H1 (cell line): ENCODE measurements around the gene CCDC183. TPM values are rescaled to one million over a fixed set of nuclear protein-coding genes. Genes with fewer than 3 reads are reported as not detected.

Source experiments
- CTCF ChIA-PET: fragments of 300-600 bp; sonication (Branson Sonifier 250); formaldehyde crosslinking; loops from one replicate; lab custom pipeline; 2021; ENCODE audit not compliant: partially characterized antibody; lab: Charles Lee
- POLR2A ChIA-PET: fragments of 300-600 bp; sonication (Branson Sonifier 250); formaldehyde crosslinking; loops from one replicate; lab custom pipeline; 2021; ENCODE audit warnings: inconsistent platforms; ENCODE audit not compliant: partially characterized antibody; lab: Charles Lee
- DNase-seq, 2 experiments: peaks; one replicate each; pipeline versions ENCODE4 v3.0.0 to v3.0.0-alpha.2; 2010 to 2022; ENCODE audit warnings: low spot score in 2 of 2, low read depth in 1 of 2, mixed read lengths in 1 of 2
- FAIRE-seq: peaks from 2 replicates; lab custom pipeline; 2011; peaks lifted over from hg19 to GRCh38; lab: Jason Lieb, UNC
- H2AFZ ChIP-seq: 2 replicates; pipeline ENCODE4 v1.8.1; 2012; ENCODE audit warnings: low read length, inconsistent platforms
- H2AK5ac ChIP-seq: 2 replicates; pipeline ENCODE4 v1.6.1; 2013; ENCODE audit warnings: low read depth, low read length
- H2BK120ac ChIP-seq: replicated peaks from 2 replicates; pipeline ENCODE3; 2013; ENCODE audit warnings: low read depth, low read length, inconsistent platforms
- H2BK12ac ChIP-seq: 2 replicates; pipeline ENCODE4 v1.6.1; 2013; ENCODE audit warnings: low read depth, low read length
- H2BK15ac ChIP-seq: 2 replicates; pipeline ENCODE4 v1.6.1; 2013; ENCODE audit warnings: low read length
- H2BK20ac ChIP-seq: 2 replicates; pipeline ENCODE4 v1.6.1; 2013; ENCODE audit warnings: low read length
- H2BK5ac ChIP-seq: 2 replicates; pipeline ENCODE4 v1.6.1; 2013; ENCODE audit warnings: low read depth, low read length
- H3K14ac ChIP-seq: 2 replicates; pipeline ENCODE4 v1.6.1; 2013; ENCODE audit warnings: inconsistent platforms; ENCODE audit not compliant: insufficient read length
- H3K18ac ChIP-seq: 2 replicates; pipeline ENCODE4 v1.6.1; 2013; ENCODE audit warnings: low read length; ENCODE audit errors: extremely low read depth
- H3K23ac ChIP-seq: 2 replicates; pipeline ENCODE4 v1.6.1; 2013; ENCODE audit warnings: inconsistent platforms; ENCODE audit not compliant: insufficient read length
- H3K23me2 ChIP-seq: 2 replicates; pipeline ENCODE4 v1.6.1; 2013; ENCODE audit warnings: low read depth, low read length
- H3K27ac ChIP-seq: 2 replicates; pipeline ENCODE4 v1.6.1; 2011; ENCODE audit warnings: low read depth, low read length, inconsistent platforms
- H3K27me3 ChIP-seq, 4 experiments: replicated peaks in 1 of 4; 1 replicate in 1 of 4; 2 replicates in 3 of 4; pipeline versions ENCODE4 v1.6.1 to v1.8.1; 2011 to 2013; ENCODE audit warnings: low read length in 3 of 4, mild to moderate bottlenecking in 3 of 4, inconsistent platforms in 2 of 4, mixed read lengths in 2 of 4, moderate library complexity in 1 of 4; ENCODE audit not compliant: control insufficient read depth in 3 of 4, insufficient read depth in 3 of 4; ENCODE audit errors: extremely low read depth in 1 of 4
- H3K36me3 ChIP-seq, 4 experiments: 2 replicates each; pipeline versions ENCODE4 v1.6.1 to v1.8.1; 2011 to 2013; ENCODE audit warnings: mild to moderate bottlenecking in 4 of 4, low read length in 3 of 4, moderate library complexity in 2 of 4, control low read depth in 1 of 4, inconsistent platforms in 1 of 4; ENCODE audit not compliant: insufficient read depth in 4 of 4, control insufficient read depth in 2 of 4
- H3K4ac ChIP-seq: replicated peaks from 2 replicates; pipeline ENCODE3; 2013; ENCODE audit warnings: low read length, low read depth, mixed read lengths, inconsistent platforms; ENCODE audit not compliant: insufficient read length
- H3K4me1 ChIP-seq, 4 experiments: replicated peaks in 1 of 4; 1 replicate in 1 of 4; 2 replicates in 3 of 4; pipeline versions ENCODE4 v1.6.1 to v1.8.1; 2011 to 2013; ENCODE audit warnings: low read length in 3 of 4, inconsistent platforms in 2 of 4, mixed read lengths in 1 of 4; ENCODE audit not compliant: insufficient read depth in 4 of 4, control insufficient read depth in 3 of 4
- H3K4me2 ChIP-seq, 2 experiments: 2 replicates each; pipeline versions ENCODE4 v1.6.1 to v1.8.1; 2011 to 2013; ENCODE audit warnings: low read depth in 2 of 2, low read length in 2 of 2, control low read depth in 1 of 2, inconsistent platforms in 1 of 2, mild to moderate bottlenecking in 1 of 2; ENCODE audit not compliant: insufficient read depth in 1 of 2
- H3K4me3 ChIP-seq, 4 experiments: fragments of 200-600, 300-600 bp in 1 of 4; sonication (generic), shearing (Covaris generic), sonication (Bioruptor Twin) in 1 of 4; 2 replicates each; pipeline versions ENCODE4 v1.5.1 to v1.8.1; 2011 to 2016; ENCODE audit warnings: low read length in 4 of 4, low read depth in 3 of 4, control low read depth in 2 of 4, inconsistent platforms in 2 of 4, mild to moderate bottlenecking in 2 of 4, mixed read lengths in 1 of 4, moderate library complexity in 1 of 4; ENCODE audit not compliant: insufficient read depth in 2 of 4; ENCODE audit errors: extremely low read depth in 1 of 4
- H3K56ac ChIP-seq: replicated peaks from 2 replicates; pipeline ENCODE3; 2013; ENCODE audit warnings: low read depth, mild to moderate bottlenecking, mixed read lengths, low read length, inconsistent platforms; ENCODE audit not compliant: insufficient read length
- H3K79me1 ChIP-seq: 2 replicates; pipeline ENCODE4 v1.6.1; 2013; ENCODE audit warnings: low read depth, low read length, control low read depth
- H3K79me2 ChIP-seq, 2 experiments: 2 replicates each; pipeline versions ENCODE4 v1.6.1 to v1.8.1; 2012 to 2013; ENCODE audit warnings: low read length in 2 of 2, mild to moderate bottlenecking in 2 of 2, inconsistent platforms in 1 of 2; ENCODE audit not compliant: insufficient read depth in 2 of 2, control insufficient read depth in 1 of 2
- H3K9ac ChIP-seq, 4 experiments: replicated peaks in 1 of 4; 1 replicate in 1 of 4; 2 replicates in 3 of 4; pipeline versions ENCODE4 v1.6.1 to v1.8.1; 2011 to 2013; ENCODE audit warnings: low read depth in 3 of 4, low read length in 3 of 4, control low read depth in 2 of 4, mild to moderate bottlenecking in 2 of 4, moderate library complexity in 2 of 4, inconsistent platforms in 1 of 4; ENCODE audit errors: extremely low read depth in 1 of 4
- H3K9me3 ChIP-seq, 2 experiments: 2 replicates each; pipeline versions ENCODE4 v1.6.1 to v1.8.1; 2012 to 2013; ENCODE audit warnings: mild to moderate bottlenecking in 2 of 2, moderate library complexity in 2 of 2, control low read depth in 1 of 2, inconsistent platforms in 1 of 2, low read depth in 1 of 2, low read length in 1 of 2, mixed read lengths in 1 of 2; ENCODE audit not compliant: insufficient read depth in 2 of 2
- H4K20me1 ChIP-seq, 2 experiments: replicated peaks in 1 of 2; 2 replicates each; pipeline versions ENCODE3 to v1.8.1; 2011 to 2013; ENCODE audit warnings: inconsistent platforms in 2 of 2, low read length in 2 of 2, mild to moderate bottlenecking in 1 of 2; ENCODE audit not compliant: insufficient read depth in 2 of 2, control insufficient read depth in 1 of 2
- H4K5ac ChIP-seq: 2 replicates; pipeline ENCODE4 v1.6.1; 2013; ENCODE audit warnings: low read length, low read depth, mixed read lengths, inconsistent platforms; ENCODE audit not compliant: insufficient read length
- H4K8ac ChIP-seq: 2 replicates; pipeline ENCODE4 v1.8.0; 2013; ENCODE audit warnings: mild to moderate bottlenecking, moderate library complexity, low read length, inconsistent platforms; ENCODE audit not compliant: insufficient read depth; ENCODE audit errors: extremely low read depth
- H4K91ac ChIP-seq: replicated peaks from 2 replicates; pipeline ENCODE3; 2013; ENCODE audit warnings: low read length, mixed read lengths, inconsistent platforms; ENCODE audit not compliant: insufficient read length
- CHD1 ChIP-seq: IDR thresholded peaks from 2 replicates; pipeline ENCODE4 v1.6.1; 2012; ENCODE audit warnings: low read depth, low read length, improper control_type of control experiment
- EZH2 ChIP-seq: fragments of 200-600 bp; sonication (generic); IDR thresholded peaks from 2 replicates; pipeline ENCODE4 v1.7.1; 2012; ENCODE audit warnings: low read depth, mild to moderate bottlenecking, moderate library complexity, low read length, inconsistent platforms; ENCODE audit not compliant: severe bottlenecking
- GABPA ChIP-seq: IDR thresholded peaks from 2 replicates; pipeline ENCODE4 v1.6.1; 2011; ENCODE audit warnings: mild to moderate bottlenecking, low read length, moderate library complexity, borderline replicate concordance; ENCODE audit not compliant: insufficient read depth
- KDM4A ChIP-seq: IDR thresholded peaks from one replicate; pipeline ENCODE4 v1.7.1; 2012; ENCODE audit warnings: low read depth, mild to moderate bottlenecking, moderate library complexity, low read length, inconsistent platforms; ENCODE audit not compliant: severe bottlenecking
- NRF1 ChIP-seq: IDR thresholded peaks from 2 replicates; pipeline ENCODE4 v1.6.1; 2011; ENCODE audit warnings: mild to moderate bottlenecking, low read depth, low read length, improper control_type of control experiment
- RBBP5 ChIP-seq: IDR thresholded peaks from 2 replicates; pipeline ENCODE4 v1.7.1; 2012; ENCODE audit warnings: low read depth, mild to moderate bottlenecking, inconsistent platforms, low read length, moderate library complexity, borderline replicate concordance
- SUZ12 ChIP-seq: fragments of 200-600 bp; sonication (generic); IDR thresholded peaks from 2 replicates; pipeline ENCODE4 v1.6.1; 2012; ENCODE audit warnings: mild to moderate bottlenecking, inconsistent platforms, low read length, moderate library complexity, mixed read lengths
- WGBS, 2 experiments: shearing (Covaris generic) in 1 of 2; methylation state at CpG; one replicate each; pipeline versions ENCODE4 v1.1.6 to v1.1.7; 2013 to 2015; ENCODE audit warnings: low lambda C conversion rate in 2 of 2, mixed read lengths in 2 of 2, inconsistent platforms in 1 of 2, low coverage in 1 of 2, missing lambda C conversion rate in 1 of 2; ENCODE audit not compliant: insufficient replicate concordance in 2 of 2, insufficient coverage in 1 of 2, insufficient read length in 1 of 2; ENCODE audit errors: extremely low coverage in 1 of 2, missing lambda C conversion rate in 1 of 2; 5-methylcytosine and 5-hydroxymethylcytosine counted together
- polyA plus RNA-seq, 7 experiments: library from polyadenylated mRNA; depleted of rRNA in 3 of 7; stranded (reverse) in 5 of 7; unstranded in 2 of 7; fragments of >200 nt in 5 of 7; fragments of 200-250 nt in 2 of 7; gene quantifications; 1 replicate in 5 of 7; 2 replicates in 1 of 7; 4 replicates in 1 of 7; pipeline versions ENCODE4 v1.2.1 to v1.2.3, GENCODE V29; 2011 to 2013; ENCODE audit warnings: missing spikeins in 2 of 7, mixed read lengths in 2 of 7
- total RNA-seq: library from RNA; stranded (reverse); fragmentation: NEBNext Ultra II Directional; extraction: Animal tissue kit (Norgen Biotek cat#: 25700); gene quantifications from 2 replicates; pipeline ENCODE4 v1.2.1, GENCODE V29; 2021
- TF ChIP-seq, protein P1 (sequence below): IDR thresholded peaks from 2 replicates; pipeline ENCODE4 v1.6.1; 2012; ENCODE audit warnings: inconsistent platforms
- TF ChIP-seq, protein P2 (sequence below): IDR thresholded peaks from 2 replicates; pipeline ENCODE4 v1.6.1; 2012; ENCODE audit warnings: inconsistent platforms

Gene CCDC183
- total and polyA plus RNA-seq, 2 of the 8 experiments (the other 6 are each of a cell fraction or from before 2014, with no cell fraction given) = 0.51 to 1.6 TPM

DNA sequence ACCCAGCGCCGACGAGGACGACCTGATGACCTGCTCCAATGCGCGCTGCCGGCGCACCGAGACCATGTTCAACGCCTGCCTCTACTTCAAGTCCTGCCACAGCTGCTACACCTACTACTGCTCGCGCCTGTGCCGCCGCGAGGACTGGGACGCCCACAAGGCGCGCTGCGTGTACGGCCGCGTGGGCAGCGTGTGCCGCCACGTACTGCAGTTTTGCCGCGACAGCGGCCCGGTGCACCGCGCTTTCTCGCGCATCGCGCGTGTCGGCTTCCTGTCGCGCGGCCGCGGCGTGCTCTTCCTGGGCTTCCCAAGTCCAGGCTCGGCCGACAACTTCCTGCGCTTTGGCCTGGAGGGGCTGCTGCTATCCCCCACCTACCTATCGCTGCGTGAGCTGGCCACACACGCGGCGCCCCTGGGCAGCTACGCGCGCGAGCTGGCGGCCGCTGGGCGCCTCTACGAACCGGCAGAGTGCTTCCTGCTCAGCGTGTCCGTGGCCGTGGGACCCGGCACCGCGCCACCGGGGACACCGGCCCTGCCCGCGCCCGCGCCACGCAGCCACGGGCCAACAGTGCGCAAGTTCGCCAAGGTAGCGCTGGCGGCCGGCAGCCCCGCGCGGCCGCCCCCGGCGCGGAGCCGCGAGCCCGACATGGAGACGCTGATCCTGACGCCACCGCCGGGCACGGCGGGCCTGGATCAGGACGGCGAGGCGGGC, 50.4 kb downstream of the CCDC183 start:
- TF ChIP-seq KDM4A = peak; percentile 74
- no peak for TF ChIP-seq NRF1
- peak; percentile 31; the same call in 1 of the 2 replicates for TF ChIP-seq RBBP5
- TF ChIP-seq CHD1 = no peak
- TF ChIP-seq, protein P1, sequence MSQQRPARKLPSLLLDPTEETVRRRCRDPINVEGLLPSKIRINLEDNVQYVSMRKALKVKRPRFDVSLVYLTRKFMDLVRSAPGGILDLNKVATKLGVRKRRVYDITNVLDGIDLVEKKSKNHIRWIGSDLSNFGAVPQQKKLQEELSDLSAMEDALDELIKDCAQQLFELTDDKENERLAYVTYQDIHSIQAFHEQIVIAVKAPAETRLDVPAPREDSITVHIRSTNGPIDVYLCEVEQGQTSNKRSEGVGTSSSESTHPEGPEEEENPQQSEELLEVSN = peak; percentile 37; the same call in 1 of the 2 replicates
- TF ChIP-seq, protein P2, sequence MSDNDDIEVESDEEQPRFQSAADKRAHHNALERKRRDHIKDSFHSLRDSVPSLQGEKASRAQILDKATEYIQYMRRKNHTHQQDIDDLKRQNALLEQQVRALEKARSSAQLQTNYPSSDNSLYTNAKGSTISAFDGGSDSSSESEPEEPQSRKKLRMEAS = peak; percentile 70
- peak; percentile 70 for TF ChIP-seq GABPA
- TF ChIP-seq EZH2 = no peak
- peak; percentile 38 for TF ChIP-seq SUZ12
- CTCF ChIA-PET = interaction anchor here (1.1 to 2.6 kb wide), 3 partner anchors 38 to 183 kb away, joined by 4 to 7 read pairs (median 5); no protein-coding TSS in a partner anchor
- peaks cover 0 to 28% (median 14%) of the 10 kb centered on the region in 4 experiments; a peak in 6 of 7 replicates for H3K4me1 ChIP-seq
- H3K27me3 ChIP-seq = peaks cover 2 to 12% (median 7%) of the 10 kb centered on the region in 4 experiments; a peak in 6 of 7 replicates
- H3K79me2 ChIP-seq = no peaks in the 10 kb centered on the region
- no peaks in the 10 kb centered on the region; a peak in 1 of 4 replicates for H3K9me3 ChIP-seq
- 13% methylated on average over 63 of the region's 98 CpGs; no CpG with 5 or more reads in 1 of the 2 experiments for WGBS, 2 experiments
- 0 out of 2 replicates have a peak overlapping the region, but pooled peaks have one; percentile 13 for H2AK5ac ChIP-seq
- FAIRE-seq = no peak
- no peak overlapping the region for H3K56ac ChIP-seq
- H3K14ac ChIP-seq = no peak overlapping the region
- H3K23ac ChIP-seq = no peak overlapping the region
- no peak for DNase-seq
- H2BK12ac ChIP-seq = 0 out of 2 replicates have a peak overlapping the region, but pooled peaks have one; percentile 68
- no peak overlapping the region for H2BK15ac ChIP-seq
- no peak overlapping the region for H2BK120ac ChIP-seq
- H3K36me3 ChIP-seq = peaks cover 0 to 7% (median 3%) of the 10 kb centered on the region in 4 experiments; a peak in 4 of 8 replicates
- H3K9ac ChIP-seq = peak overlapping the region in 3 of 4 experiments; percentile 38 to 73 (median 44); a peak in 5 of 7 replicates
- H3K79me1 ChIP-seq = no peaks in the 10 kb centered on the region; the same call in 1 of the 2 replicates
- H2BK5ac ChIP-seq = no peak overlapping the region
- peak overlapping the region; percentile 65 for H4K91ac ChIP-seq
- peak overlapping the region; percentile 78; the same call in 1 of the 2 replicates for H3K18ac ChIP-seq
- H3K4me2 ChIP-seq = peak overlapping the region; percentile 75 to 94
- H3K23me2 ChIP-seq = peaks cover 13% of the 10 kb centered on the region
- no peak overlapping the region for H4K5ac ChIP-seq
- no peak overlapping the region for H3K4ac ChIP-seq
- peak overlapping the region; percentile 71 for H4K8ac ChIP-seq
- POLR2A ChIA-PET = interaction anchor here (0.7 to 20.5 kb wide), 17 partner anchors 10 to 432 kb away, joined by 3 to 248 read pairs (median 4); partner anchors contain the start of genes CLIC3, EDF1, MAMDC4 and RABL6
- H4K20me1 ChIP-seq = peaks cover 8 to 9% of the 10 kb centered on the region in 2 experiments
- no peak overlapping the region for H2AFZ ChIP-seq
- no peak overlapping the region for H3K27ac ChIP-seq
- H2BK20ac ChIP-seq = no peak overlapping the region
- H3K4me3 ChIP-seq = peak overlapping the region; percentile 38 to 89 (median 46)
